Activated T-cell treated with anti-CD3 and anti-CD28 coated beads, Interleukin-2, amount 50 U/mL, for 48 hours (primary cell): ENCODE results near the gene CD93.

ENCODE experiments used
- DNase-seq, 2 experiments: peaks; one replicate each; pipeline ENCODE4 v3.0.0-alpha.2; 2020

Gene CD93

GRCh38 chr20:23060629-23061028, 25.5 kb downstream of the CD93 start:
- no peak for DNase-seq

GRCh38 chr20:23059846-23060245, 26.3 kb downstream of the CD93 start:
- DNase-seq, result no peak

GRCh38 chr20:23059001-23059400, 27.1 kb downstream of the CD93 start:
- no peak for DNase-seq

DNA sequence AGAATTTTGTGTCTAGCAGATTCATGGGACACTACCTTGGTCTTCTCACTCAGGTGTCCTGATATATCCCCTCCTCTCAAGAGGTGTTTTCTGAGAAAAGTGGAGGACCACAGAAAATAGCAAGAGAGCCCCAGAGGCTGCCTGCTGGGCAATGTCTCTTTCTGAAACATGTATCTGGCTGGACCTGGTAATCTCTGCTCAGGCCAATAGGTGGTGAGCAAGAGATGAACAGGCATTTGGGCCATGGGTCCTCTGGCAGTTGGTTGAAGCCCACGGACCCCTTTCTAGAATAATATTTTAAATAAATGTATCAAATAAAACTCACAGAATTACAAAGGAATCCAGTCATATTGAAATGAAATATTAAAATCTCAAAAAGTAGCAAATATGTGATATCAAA, 27.9 kb downstream of the CD93 start:
- DNase-seq, result no peak

- no peak for DNase-seq
Observed at GRCh38 chr20:23052904-23053303, 33.2 kb downstream of the CD93 start.

- DNase-seq, result peak; percentile 61 to 72
Observed at GRCh38 chr20:23050847-23051627, 35.1 kb downstream of the CD93 start.

- DNase-seq, result peak in 1 of 2 experiments; percentile 19
Observed at GRCh38 chr20:23050076-23050838, 35.9 kb downstream of the CD93 start.

- peak; percentile 27 to 32 for DNase-seq
Observed at GRCh38 chr20:23049201-23050075, 36.7 kb downstream of the CD93 start, which contains the start of gene THBD. Gene THBD, minus strand, starts transcription at chr20:23049672. Its CDS starts 168 bp downstream, at chr20:23049504.

GRCh38 chr20:23048283-23049200, 37.6 kb downstream of the CD93 start:
- peak; percentile 51 to 59 for DNase-seq

- peak in 1 of 2 experiments; percentile 31 for DNase-seq
Observed at GRCh38 chr20:23047738-23048214, 38.3 kb downstream of the CD93 start.

- no peak for DNase-seq
Observed at GRCh38 chr20:23047001-23047737, 39.0 kb downstream of the CD93 start.

GRCh38 chr20:23046431-23046830, 39.7 kb downstream of the CD93 start:
- DNase-seq, result no peak

DNA sequence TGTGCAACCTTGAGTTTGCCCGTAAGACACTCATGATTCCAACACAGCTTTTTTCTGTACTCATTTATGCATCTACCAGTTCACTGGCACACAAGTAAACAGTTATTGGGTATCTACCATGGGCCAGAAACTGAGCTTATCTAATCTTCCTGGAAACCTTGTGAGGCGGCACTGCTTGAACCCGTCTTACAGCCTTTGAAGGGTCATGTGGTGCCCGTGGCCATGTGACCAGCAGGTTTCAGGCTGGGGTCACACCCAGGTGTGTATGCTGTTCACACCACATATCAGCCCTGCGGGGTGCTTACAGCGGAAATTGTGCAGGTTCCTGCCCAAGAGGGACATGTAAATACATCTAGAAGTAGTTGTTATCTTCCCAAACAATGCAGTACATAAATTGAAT, 42.7 kb downstream of the CD93 start:
- no peak for DNase-seq

DNA sequence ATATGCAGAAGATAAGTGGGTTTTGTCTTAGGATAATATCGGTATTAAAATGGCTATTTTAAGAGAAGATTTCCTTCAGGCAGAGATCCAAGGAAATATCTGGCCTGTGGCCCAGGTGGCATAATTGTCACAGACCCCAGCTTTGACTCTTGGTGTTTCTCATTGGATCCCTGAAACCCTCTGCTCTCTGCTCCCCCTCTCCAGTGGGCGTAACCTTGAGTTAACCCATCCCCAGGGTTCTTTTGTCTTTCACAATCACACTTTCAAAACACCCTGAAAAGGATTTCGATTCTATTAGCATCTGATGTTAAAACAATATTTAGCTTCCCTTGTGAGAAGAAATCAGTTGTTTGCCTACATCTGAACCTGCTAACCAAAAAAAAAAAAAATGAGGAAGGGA, 43.9 kb downstream of the CD93 start:
- no peak for DNase-seq

DNA sequence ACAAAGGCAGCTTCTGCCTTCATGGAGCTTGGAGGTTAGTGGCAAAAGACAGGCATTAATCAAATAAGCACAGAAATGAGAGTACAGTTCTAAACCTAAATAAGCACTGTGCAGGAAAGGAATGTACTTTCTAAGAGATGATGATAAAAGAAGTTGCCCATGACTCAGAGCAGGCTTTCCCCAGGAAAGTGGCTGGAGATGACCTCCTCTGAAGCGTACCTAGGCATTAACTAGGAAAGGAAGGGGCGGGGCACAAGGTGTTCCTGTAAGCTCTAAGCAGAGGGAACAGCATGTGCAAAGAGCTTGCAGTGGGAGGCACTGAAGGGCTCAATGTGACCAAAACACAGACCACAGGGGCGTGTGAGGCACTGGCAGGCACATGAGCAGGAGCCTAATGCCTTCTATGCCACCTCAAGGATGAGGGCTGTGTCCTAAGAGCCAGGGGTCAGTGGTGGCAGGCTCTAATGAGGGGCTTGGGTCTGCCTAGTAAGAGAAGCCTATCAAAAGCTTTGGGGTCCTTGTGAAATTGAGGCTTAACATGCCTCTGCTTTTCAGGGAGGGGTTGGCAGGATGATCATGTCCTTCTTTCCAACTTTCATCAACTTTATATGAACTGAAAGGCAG, 46.1 kb downstream of the CD93 start:
- DNase-seq, result no peak

GRCh38 chr20:23039136-23039875, 46.8 kb downstream of the CD93 start:
- DNase-seq, result no peak

DNA sequence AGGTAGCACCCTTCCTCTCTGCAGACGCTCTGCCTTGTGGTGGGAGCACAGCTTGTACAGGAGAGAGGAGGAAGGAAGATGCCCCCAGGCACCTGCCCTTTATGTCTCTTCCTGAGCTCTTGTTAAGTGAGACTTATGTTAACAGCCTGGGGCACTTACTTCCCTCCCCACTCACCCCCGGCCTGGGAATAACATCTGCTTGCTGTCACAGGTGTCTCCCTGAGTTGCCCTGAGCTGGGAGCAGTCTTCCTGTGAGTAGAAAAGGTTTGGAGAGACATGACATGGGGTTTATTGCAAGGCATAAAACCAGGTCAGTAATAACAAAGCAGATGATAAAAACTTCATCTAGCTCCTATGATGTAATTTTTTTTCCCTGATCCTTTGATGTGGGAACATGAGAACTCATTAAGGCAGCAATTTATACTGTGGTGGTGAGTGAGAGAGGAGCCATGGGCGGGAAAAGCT, 49.1 kb downstream of the CD93 start:
- DNase-seq, result no peak

GRCh38 chr20:23036371-23036770, 49.8 kb downstream of the CD93 start:
- DNase-seq, result no peak

- no peak for DNase-seq
Observed at GRCh38 chr20:23035731-23036130, 50.4 kb downstream of the CD93 start.
